Natural killer cell (primary cell): ENCODE data around the gene LZTR1. TPM values are rescaled to one million over a fixed set of nuclear protein-coding genes. Genes with fewer than 3 reads are reported as not detected.

ENCODE experiments used
- ATAC-seq, 3 donors: fragments of 150-1000 bp in 2 of 3; fragments of 200-7000 bp in 1 of 3; cut with Tn5 transposase; 1 replicate in 1 of 3; 2 replicates in 2 of 3; pipeline ENCODE4 v1.10.0; 2021; ENCODE audit warnings: mild to moderate bottlenecking in 2 of 3, moderate library complexity in 2 of 3
- DNase-seq, 2 donors: peaks; one replicate each; pipeline versions ENCODE4 v3.0.0 to v3.0.0-alpha.2; 2013 to 2021; ENCODE audit warnings: mixed read lengths in 1 of 2
- H3K27ac ChIP-seq: one replicate; pipeline ENCODE4 v1.5.1; 2013; ENCODE audit warnings: mild to moderate bottlenecking, low read length
- H3K27me3 ChIP-seq: one replicate; pipeline ENCODE4 v1.6.1; 2013; ENCODE audit warnings: low read length; ENCODE audit not compliant: control insufficient read depth, insufficient read depth
- H3K36me3 ChIP-seq: one replicate; pipeline ENCODE4 v1.6.1; 2013; ENCODE audit warnings: low read length; ENCODE audit not compliant: control insufficient read depth, insufficient read depth
- H3K4me1 ChIP-seq: one replicate; pipeline ENCODE4 v1.6.1; 2013; ENCODE audit warnings: low read length; ENCODE audit not compliant: control insufficient read depth, insufficient read depth
- H3K4me3 ChIP-seq: one replicate; pipeline ENCODE4 v1.5.1; 2013; ENCODE audit warnings: low read length
- H3K9me3 ChIP-seq: one replicate; pipeline ENCODE4 v1.6.1; 2013; ENCODE audit warnings: low read length; ENCODE audit not compliant: control insufficient read depth, insufficient read depth
- H3K27ac Mint-ChIP-seq, 2 donors: one replicate each; pipeline ENCODE4 v1.8.0; 2022; ENCODE audit warnings: mild to moderate bottlenecking in 2 of 2, mixed read lengths in 2 of 2, moderate library complexity in 1 of 2
- H3K27me3 Mint-ChIP-seq, 2 donors: one replicate each; pipeline ENCODE4 v1.8.0; 2022; ENCODE audit warnings: low read depth in 2 of 2, mixed read lengths in 2 of 2
- H3K36me3 Mint-ChIP-seq: one replicate; pipeline ENCODE4 v1.8.0; 2022; ENCODE audit warnings: mixed read lengths
- H3K4me1 Mint-ChIP-seq, 2 donors: one replicate each; pipeline ENCODE4 v1.8.0; 2022; ENCODE audit warnings: mixed read lengths in 2 of 2
- H3K4me3 Mint-ChIP-seq: one replicate; pipeline ENCODE4 v1.8.0; 2022; ENCODE audit warnings: mild to moderate bottlenecking, moderate library complexity, mixed read lengths
- H3K9me3 Mint-ChIP-seq, 2 donors: one replicate each; pipeline ENCODE4 v1.8.0; 2022; ENCODE audit warnings: mixed read lengths in 2 of 2
- CTCF ChIP-seq: fragments of 200-600 bp; IDR thresholded peaks from one replicate; pipeline ENCODE4 v1.8.0; 2022; ENCODE audit warnings: antibody characterized with exemption
- WGBS: methylation state at CpG from one replicate; pipeline ENCODE4 v1.1.7; 2013; ENCODE audit warnings: missing lambda C conversion rate; ENCODE audit not compliant: insufficient coverage; 5-methylcytosine and 5-hydroxymethylcytosine counted together
- intact Hi-C: fragments of 100-400 bp; cut with micrococcal nuclease; formaldehyde crosslinking; loops from one replicate; pipeline ENCODE4 v1.14.2; 2022
- total RNA-seq, 4 donors: library from RNA; stranded (reverse); fragments of 120-200 nt in 1 of 4; gene quantifications; one replicate each; pipeline versions ENCODE4 v1.2.3 to v1.2.4, GENCODE V29; 2013 to 2022

Gene LZTR1
- total RNA-seq, 3 donors from 2014 or later (not counting 1 experiment from before 2014, with no cell fraction given): 71.9 to 85.0 (median 82.0) TPM

- peaks cover 16 to 31% of the 10 kb centered on the region in 2 donors for H3K4me1 Mint-ChIP-seq
- no peaks in the 10 kb centered on the region for H3K27me3 Mint-ChIP-seq
- H3K9me3 Mint-ChIP-seq: no peaks in the 10 kb centered on the region
- DNase-seq: peak; percentile 90 to 93
- ATAC-seq: peak; percentile 93 to 94 (median 94)
- intact Hi-C loops: loop anchor here (1.0 to 5.0 kb wide), 2 partner anchors 12 to 97 kb away; partner anchors contain the start of genes CRKL and THAP7
- no peaks in the 10 kb centered on the region for H3K36me3 Mint-ChIP-seq
- no peaks in the 10 kb centered on the region for H3K36me3 ChIP-seq
- 2% methylated on average over 40 of the region's 40 CpGs for WGBS
- no peak for TF ChIP-seq CTCF
- no peaks in the 10 kb centered on the region for H3K27me3 ChIP-seq
- peak overlapping the region; percentile 95 for H3K4me3 Mint-ChIP-seq
- peak overlapping the region; percentile 95 to 97 for H3K27ac Mint-ChIP-seq
- peaks cover 29% of the 10 kb centered on the region for H3K4me1 ChIP-seq
- no peaks in the 10 kb centered on the region for H3K9me3 ChIP-seq
- peak overlapping the region; percentile 49 for H3K4me3 ChIP-seq
- peak overlapping the region; percentile 90 for H3K27ac ChIP-seq
Measured at GRCh38 chr22:21014202-21014725, 32.2 kb downstream of the LZTR1 start.

GRCh38 chr22:21014726-21015465 lies 32.8 kb downstream of the LZTR1 start, which contains the start of gene P2RX6:
Gene P2RX6, plus strand, starts transcription at chr22:21015165. Its CDS starts 10 bp downstream, at chr22:21015175.
- no peaks in the 10 kb centered on the region for H3K36me3 Mint-ChIP-seq
- ATAC-seq (peak in 2 of 3 donors; percentile 12 to 40), DNase-seq (no peak)
- peaks cover 29% of the 10 kb centered on the region for H3K4me1 ChIP-seq
- 47% methylated on average over 12 of the region's 12 CpGs for WGBS
- peak within 1 kb of the TSS; percentile 95 to 97 for H3K27ac Mint-ChIP-seq
- H3K4me1 Mint-ChIP-seq: peaks cover 16 to 31% of the 10 kb centered on the region in 2 donors
- no peaks in the 10 kb centered on the region for H3K27me3 Mint-ChIP-seq
- no peaks in the 10 kb centered on the region for H3K27me3 ChIP-seq
- H3K4me3 ChIP-seq: peak within 1 kb of the TSS; percentile 49
- no peak for TF ChIP-seq CTCF
- H3K9me3 Mint-ChIP-seq: no peaks in the 10 kb centered on the region
- H3K27ac ChIP-seq: peak within 1 kb of the TSS; percentile 90
- intact Hi-C loops: loop anchor here (1.0 to 5.0 kb wide), 2 partner anchors 13 to 98 kb away; partner anchors contain the start of genes CRKL and THAP7
- H3K36me3 ChIP-seq: no peaks in the 10 kb centered on the region
- H3K9me3 ChIP-seq: no peaks in the 10 kb centered on the region
- peak within 1 kb of the TSS; percentile 95 for H3K4me3 Mint-ChIP-seq

- DNase-seq (no peak), ATAC-seq (no peak)
- H3K27ac ChIP-seq: peak overlapping the region; percentile 75
- TF ChIP-seq CTCF: no peak
- no peaks in the 10 kb centered on the region for H3K9me3 Mint-ChIP-seq
- H3K4me3 Mint-ChIP-seq: peak overlapping the region; percentile 95
- no peaks in the 10 kb centered on the region for H3K9me3 ChIP-seq
- H3K36me3 Mint-ChIP-seq: no peaks in the 10 kb centered on the region
- peaks cover 16 to 31% of the 10 kb centered on the region in 2 donors for H3K4me1 Mint-ChIP-seq
- H3K27ac Mint-ChIP-seq: peak overlapping the region; percentile 95 to 97
- no peaks in the 10 kb centered on the region for H3K27me3 ChIP-seq
- no peak overlapping the region for H3K4me3 ChIP-seq
- no peaks in the 10 kb centered on the region for H3K27me3 Mint-ChIP-seq
- WGBS: 81% methylated on average over 10 of the region's 10 CpGs
- peaks cover 29% of the 10 kb centered on the region for H3K4me1 ChIP-seq
- no peaks in the 10 kb centered on the region for H3K36me3 ChIP-seq
- intact Hi-C loops: no loop called here
Measured at GRCh38 chr22:21015466-21016006, 33.4 kb downstream of the LZTR1 start.
